ENCODE data around the gene CCDC13. TPM values are rescaled to one million over a fixed set of nuclear protein-coding genes. Genes with fewer than 3 reads are reported as not detected.

CCDC13 gene
- total and polyA plus RNA-seq, 5 donors from 2014 or later, result 0.15 to 0.33 (median 0.29) TPM; not detected in 1

Other genes with a start within 250 kb of the CCDC13 start
- 72.0 TPM for gene SEC22C, start 191.3 kb downstream of the CCDC13 start, total RNA-seq
- gene SEC22C, start 191.3 kb downstream of the CCDC13 start, polyA plus RNA-seq, result 10 to 100 TPM; 40.9 to 53.9 (median 51.4) TPM
- gene SS18L2, start 182.4 kb downstream of the CCDC13 start, total RNA-seq, result 52.7 TPM
- gene SS18L2, start 182.4 kb downstream of the CCDC13 start, polyA plus RNA-seq, result 100 to 1,000 TPM; 129 to 153 (median 142) TPM
- 291 TPM for gene NKTR, start 172.6 kb downstream of the CCDC13 start, total RNA-seq
- gene NKTR, start 172.6 kb downstream of the CCDC13 start, polyA plus RNA-seq, result 10 to 100 TPM in 3 of 4 donors, 1 to 10 TPM in 1; 9.7 to 17.1 (median 10.9) TPM
- 0.49 TPM for gene ZBTB47, start 119.6 kb downstream of the CCDC13 start, total RNA-seq
- gene ZBTB47, start 119.6 kb downstream of the CCDC13 start, polyA plus RNA-seq, result not detected
- gene KLHL40, start 87.7 kb downstream of the CCDC13 start, total RNA-seq, result not detected
- gene KLHL40, start 87.7 kb downstream of the CCDC13 start, polyA plus RNA-seq, result not detected
- not detected for gene HHATL, start 70.5 kb downstream of the CCDC13 start, total RNA-seq
- gene HHATL, start 70.5 kb downstream of the CCDC13 start, polyA plus RNA-seq, result not detected
- 23.9 TPM for gene HIGD1A, start 31.2 kb upstream of the CCDC13 start, total RNA-seq
- 100 to 1,000 TPM in 1 of 4 donors, 10 to 100 TPM in 3; 77.6 to 110 (median 91.9) TPM for gene HIGD1A, start 31.2 kb upstream of the CCDC13 start, polyA plus RNA-seq
- gene ACKR2, start 36.2 kb upstream of the CCDC13 start, total RNA-seq, result not detected
- gene ACKR2, start 36.2 kb upstream of the CCDC13 start, polyA plus RNA-seq, result under 1 TPM in 2 of 4 donors, not detected in 2; 0.29 to 0.35 TPM
- gene CYP8B1, start 102.6 kb upstream of the CCDC13 start, total RNA-seq, result not detected
- gene CYP8B1, start 102.6 kb upstream of the CCDC13 start, polyA plus RNA-seq, result not detected
- 1.3 TPM for gene ZNF662, start 132.9 kb upstream of the CCDC13 start, total RNA-seq
- under 1 TPM; 0.41 to 0.78 (median 0.66) TPM for gene ZNF662, start 132.9 kb upstream of the CCDC13 start, polyA plus RNA-seq
- gene GASK1A, start 206.1 kb upstream of the CCDC13 start, total RNA-seq, result not detected
- gene GASK1A, start 206.1 kb upstream of the CCDC13 start, polyA plus RNA-seq, result not detected

Data from CD4-positive, CD25-positive, alpha-beta regulatory T cell (primary cell).